WERI-Rb-1 (cell line): ENCODE results near the gene TMEM132C.

Experiments used
- DNase-seq: peaks from one replicate; pipeline ENCODE4 v3.0.0-alpha.2; 2020
- H3K27ac ChIP-seq: fragments of 250-450 bp; sonication (Bioruptor Pico); 2 replicates; pipeline ENCODE4 v1.5.1; 2020; ENCODE audit warnings: mild to moderate bottlenecking, moderate library complexity
- H3K27me3 ChIP-seq: fragments of 250-450 bp; sonication (Bioruptor Pico); 2 replicates; pipeline ENCODE4 v1.5.1; 2021; ENCODE audit warnings: mild to moderate bottlenecking, low read depth, moderate library complexity; ENCODE audit not compliant: insufficient read depth, severe bottlenecking
- H3K36me3 ChIP-seq: fragments of 250-450 bp; sonication (Bioruptor Pico); 2 replicates; pipeline ENCODE4 v1.5.1; 2020; ENCODE audit warnings: mild to moderate bottlenecking, moderate library complexity
- H3K4me3 ChIP-seq: 2 replicates; pipeline ENCODE4 v1.5.1; 2011; ENCODE audit warnings: low read depth, mild to moderate bottlenecking, control low read depth, low read length
- H3K9me3 ChIP-seq: fragments of 250-450 bp; sonication (Bioruptor Pico); 2 replicates; pipeline ENCODE4 v1.5.1; 2021; ENCODE audit warnings: mild to moderate bottlenecking, moderate library complexity; ENCODE audit not compliant: severe bottlenecking
- TF ChIP-seq, protein P1 (sequence below): IDR thresholded peaks from 2 replicates; pipeline ENCODE4 v1.5.1; 2011; ENCODE audit warnings: low read depth, mild to moderate bottlenecking, control low read depth, inconsistent platforms, low read length

TMEM132C gene

DNA sequence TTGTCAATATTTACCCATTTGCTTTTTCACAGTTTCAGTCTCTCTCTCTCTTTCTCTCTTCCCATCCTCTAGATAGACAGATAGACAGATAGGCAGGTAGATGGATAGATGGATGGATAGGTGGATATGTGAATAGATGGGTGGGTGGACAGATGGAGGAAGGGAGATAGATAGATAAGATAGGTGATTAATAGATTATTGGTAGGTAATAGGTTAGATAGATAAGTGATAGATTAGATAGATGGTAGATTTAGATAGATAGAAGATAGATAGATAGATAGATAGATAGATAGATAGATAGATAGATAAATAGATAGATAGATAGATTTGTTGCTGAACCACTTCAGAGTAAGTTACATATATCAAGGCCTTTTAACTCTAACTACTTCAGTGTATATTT lies 408.6 kb downstream of the TMEM132C start:
- Histone ChIP-seq H3K27me3 (no peaks in the 10 kb centered on the region), H3K9me3 (no peaks in the 10 kb centered on the region), H3K36me3 (no peaks in the 10 kb centered on the region), H3K4me3 (no peak overlapping the region), H3K27ac (no peak overlapping the region)
- DNase-seq = no peak
- TF ChIP-seq, protein P1, sequence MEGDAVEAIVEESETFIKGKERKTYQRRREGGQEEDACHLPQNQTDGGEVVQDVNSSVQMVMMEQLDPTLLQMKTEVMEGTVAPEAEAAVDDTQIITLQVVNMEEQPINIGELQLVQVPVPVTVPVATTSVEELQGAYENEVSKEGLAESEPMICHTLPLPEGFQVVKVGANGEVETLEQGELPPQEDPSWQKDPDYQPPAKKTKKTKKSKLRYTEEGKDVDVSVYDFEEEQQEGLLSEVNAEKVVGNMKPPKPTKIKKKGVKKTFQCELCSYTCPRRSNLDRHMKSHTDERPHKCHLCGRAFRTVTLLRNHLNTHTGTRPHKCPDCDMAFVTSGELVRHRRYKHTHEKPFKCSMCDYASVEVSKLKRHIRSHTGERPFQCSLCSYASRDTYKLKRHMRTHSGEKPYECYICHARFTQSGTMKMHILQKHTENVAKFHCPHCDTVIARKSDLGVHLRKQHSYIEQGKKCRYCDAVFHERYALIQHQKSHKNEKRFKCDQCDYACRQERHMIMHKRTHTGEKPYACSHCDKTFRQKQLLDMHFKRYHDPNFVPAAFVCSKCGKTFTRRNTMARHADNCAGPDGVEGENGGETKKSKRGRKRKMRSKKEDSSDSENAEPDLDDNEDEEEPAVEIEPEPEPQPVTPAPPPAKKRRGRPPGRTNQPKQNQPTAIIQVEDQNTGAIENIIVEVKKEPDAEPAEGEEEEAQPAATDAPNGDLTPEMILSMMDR = no peak

DNA sequence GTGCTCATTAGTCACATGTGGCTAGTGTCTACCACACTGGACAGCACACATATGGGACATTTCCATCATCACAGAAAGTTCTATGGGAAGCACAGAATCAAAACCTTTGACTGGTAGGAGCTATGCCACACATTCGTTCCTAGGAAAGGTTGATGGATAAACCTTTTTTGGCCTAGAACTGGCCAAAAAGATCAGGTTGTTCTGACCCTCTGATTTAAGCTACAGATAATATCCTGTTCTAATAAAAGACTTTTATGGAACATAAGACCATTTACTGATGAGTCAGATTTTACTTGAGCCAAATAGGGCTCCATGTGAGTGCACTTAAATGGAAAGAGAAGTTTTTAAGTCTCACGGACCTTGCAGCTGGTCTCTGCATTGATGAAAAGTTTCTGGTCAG lies 413.6 kb downstream of the TMEM132C start:
- H3K27ac ChIP-seq = no peak overlapping the region
- H3K4me3 ChIP-seq = no peak overlapping the region
- DNase-seq = no peak
- TF ChIP-seq, protein P1 = no peak
- no peaks in the 10 kb centered on the region for H3K9me3 ChIP-seq
- H3K27me3 ChIP-seq = no peaks in the 10 kb centered on the region
- H3K36me3 ChIP-seq = no peaks in the 10 kb centered on the region

DNA sequence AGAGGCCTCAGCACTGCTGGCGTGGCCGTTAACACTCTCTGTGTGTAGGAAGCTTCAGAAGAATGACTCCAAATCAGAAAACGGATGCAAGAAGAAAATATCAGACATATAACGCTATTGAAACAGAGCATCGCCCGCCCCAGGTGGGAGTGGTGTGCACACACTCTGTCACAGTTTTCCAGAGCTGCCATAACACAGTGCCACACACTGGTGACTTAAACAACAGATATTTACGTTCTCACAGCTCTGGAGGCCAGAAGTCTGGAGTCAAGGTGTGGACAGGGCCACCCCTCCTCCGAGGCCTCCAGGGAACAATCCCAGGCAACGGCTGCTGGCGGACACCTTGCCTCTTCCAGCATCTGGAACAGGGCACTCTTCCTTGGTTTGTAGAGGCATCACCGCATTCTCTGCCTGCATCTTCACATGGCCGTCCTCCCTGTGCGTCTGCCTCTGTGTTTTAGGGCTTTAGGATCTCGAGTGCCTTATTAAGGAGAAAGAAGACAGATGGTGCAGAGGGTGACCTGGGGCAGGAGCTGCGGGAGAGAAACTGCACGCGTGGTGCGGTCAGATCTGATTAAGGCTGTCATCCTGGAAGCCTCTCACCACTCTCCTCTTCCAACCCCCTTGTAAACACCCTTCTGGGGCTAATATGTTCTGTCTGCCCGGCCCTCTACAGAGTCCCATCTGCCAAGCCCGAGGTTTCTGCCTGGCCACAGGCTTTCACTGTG lies 415.7 kb downstream of the TMEM132C start:
- Histone ChIP-seq H3K36me3 (no peaks in the 10 kb centered on the region), H3K9me3 (no peaks in the 10 kb centered on the region), H3K27me3 (no peaks in the 10 kb centered on the region), H3K27ac (peak overlapping the region; percentile 80), H3K4me3 (peak overlapping the region; percentile 24)
- TF ChIP-seq, protein P1 = peak; percentile 43
- DNase-seq = peak; percentile 93

DNA sequence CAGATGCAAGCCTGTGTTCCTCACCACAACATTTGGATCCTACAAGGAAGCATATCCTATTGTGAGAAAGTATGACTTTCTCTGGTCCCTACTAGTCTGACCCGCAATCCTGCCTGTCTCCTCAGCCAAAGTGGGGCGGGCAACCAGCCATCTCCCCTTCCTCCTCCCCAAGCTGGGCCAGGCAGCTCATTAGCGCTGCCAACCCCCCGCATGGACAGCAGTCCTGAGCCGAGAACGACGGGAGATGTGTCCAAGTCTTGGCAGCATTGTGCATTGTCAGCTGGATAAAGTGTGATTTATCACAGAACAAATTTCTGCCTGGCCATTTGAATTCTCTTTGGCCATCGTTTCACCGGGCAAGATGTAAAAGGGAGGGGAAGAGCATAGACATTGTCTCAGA lies 417.4 kb downstream of the TMEM132C start:
- Histone ChIP-seq H3K27me3 (no peaks in the 10 kb centered on the region), H3K36me3 (no peaks in the 10 kb centered on the region), H3K9me3 (no peaks in the 10 kb centered on the region), H3K27ac (no peak overlapping the region), H3K4me3 (no peak overlapping the region)
- TF ChIP-seq, protein P1 = no peak
- DNase-seq = no peak

DNA sequence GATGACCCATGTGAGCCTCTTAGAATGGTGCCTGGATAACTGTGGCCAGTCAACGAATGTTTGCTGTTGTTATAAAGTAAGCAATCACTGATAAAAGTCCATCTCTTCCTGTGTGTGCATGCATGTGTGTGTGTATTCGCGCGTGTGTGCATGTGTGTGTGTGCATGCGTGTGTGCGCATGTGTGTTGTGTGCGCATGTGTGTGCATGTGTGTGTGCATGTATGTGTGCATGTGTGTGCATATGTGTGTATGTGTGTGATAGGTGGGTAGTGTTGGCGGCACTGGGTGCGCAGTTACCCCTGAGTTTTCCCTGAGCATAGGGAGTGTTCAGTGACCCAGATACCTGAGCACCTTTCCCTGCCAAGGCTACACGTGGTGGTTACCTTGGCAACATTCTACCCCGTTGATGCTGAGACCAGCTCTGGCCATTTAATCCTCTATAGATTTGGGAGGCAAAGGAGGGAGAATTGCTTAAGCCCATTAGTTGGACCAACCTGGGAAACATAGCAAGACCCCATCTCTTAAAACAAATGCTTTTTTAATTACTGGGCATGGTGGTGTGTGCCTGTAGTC lies 419.0 kb downstream of the TMEM132C start:
- DNase-seq = no peak
- H3K4me3 ChIP-seq = no peak overlapping the region
- no peak overlapping the region for H3K27ac ChIP-seq
- TF ChIP-seq, protein P1 = no peak
- no peaks in the 10 kb centered on the region for H3K36me3 ChIP-seq
- H3K9me3 ChIP-seq = no peaks in the 10 kb centered on the region
- no peaks in the 10 kb centered on the region for H3K27me3 ChIP-seq
